Mucosa of stomach (tissue), 1 donor: ENCODE data around the gene IMP3.
"Not testable (repeated sequence)": the region's sequence is repeated elsewhere in the genome, so short reads cannot be mapped to it uniquely, and the experiment has no call there.

Experiments used
- H3K27me3 ChIP-seq: one replicate; pipeline ENCODE4 v1.7.0; 2013; ENCODE audit warnings: mild to moderate bottlenecking, low read length; ENCODE audit not compliant: control insufficient read depth, insufficient read depth
- H3K36me3 ChIP-seq: one replicate; pipeline ENCODE4 v1.7.0; 2013; ENCODE audit warnings: low read length; ENCODE audit not compliant: control insufficient read depth, insufficient read depth
- H3K4me1 ChIP-seq: one replicate; pipeline ENCODE4 v1.7.0; 2013; ENCODE audit warnings: mild to moderate bottlenecking, low read length; ENCODE audit not compliant: control insufficient read depth, insufficient read depth
- H3K4me3 ChIP-seq: one replicate; pipeline ENCODE4 v1.7.0; 2013; ENCODE audit warnings: low read length
- H3K9ac ChIP-seq: one replicate; pipeline ENCODE4 v1.7.0; 2013; ENCODE audit warnings: mild to moderate bottlenecking, low read length, moderate library complexity
- H3K9me3 ChIP-seq: one replicate; pipeline ENCODE4 v1.7.0; 2013; ENCODE audit warnings: mild to moderate bottlenecking, low read length, moderate library complexity; ENCODE audit not compliant: control insufficient read depth
- donor health status: Pancreatic carcinoma.

The IMP3 gene

DNA sequence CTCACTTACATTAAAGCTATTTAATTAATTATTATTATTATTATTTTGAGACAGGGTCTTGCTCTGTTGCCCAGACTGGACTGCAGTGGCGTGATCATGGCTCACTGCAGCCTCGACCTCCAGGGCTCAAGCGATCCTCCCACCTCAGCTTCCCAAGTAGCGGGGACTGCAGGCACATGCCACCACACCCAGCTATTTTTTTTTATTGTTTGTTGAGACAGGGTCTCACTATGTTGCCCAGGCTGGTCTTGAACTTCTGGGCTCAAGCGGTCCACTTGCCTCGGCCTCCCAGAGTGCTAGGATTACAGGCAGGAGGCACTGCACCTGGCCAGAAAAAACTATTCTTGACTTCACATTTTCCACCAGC is 38.3 kb upstream of the IMP3 start:
- not testable (repeated sequence) for H3K27me3 ChIP-seq, H3K9me3 ChIP-seq, H3K36me3 ChIP-seq, H3K9ac ChIP-seq, H3K4me3 ChIP-seq
- H3K4me1 ChIP-seq, result peaks cover 15% of the 10 kb centered on the region

DNA sequence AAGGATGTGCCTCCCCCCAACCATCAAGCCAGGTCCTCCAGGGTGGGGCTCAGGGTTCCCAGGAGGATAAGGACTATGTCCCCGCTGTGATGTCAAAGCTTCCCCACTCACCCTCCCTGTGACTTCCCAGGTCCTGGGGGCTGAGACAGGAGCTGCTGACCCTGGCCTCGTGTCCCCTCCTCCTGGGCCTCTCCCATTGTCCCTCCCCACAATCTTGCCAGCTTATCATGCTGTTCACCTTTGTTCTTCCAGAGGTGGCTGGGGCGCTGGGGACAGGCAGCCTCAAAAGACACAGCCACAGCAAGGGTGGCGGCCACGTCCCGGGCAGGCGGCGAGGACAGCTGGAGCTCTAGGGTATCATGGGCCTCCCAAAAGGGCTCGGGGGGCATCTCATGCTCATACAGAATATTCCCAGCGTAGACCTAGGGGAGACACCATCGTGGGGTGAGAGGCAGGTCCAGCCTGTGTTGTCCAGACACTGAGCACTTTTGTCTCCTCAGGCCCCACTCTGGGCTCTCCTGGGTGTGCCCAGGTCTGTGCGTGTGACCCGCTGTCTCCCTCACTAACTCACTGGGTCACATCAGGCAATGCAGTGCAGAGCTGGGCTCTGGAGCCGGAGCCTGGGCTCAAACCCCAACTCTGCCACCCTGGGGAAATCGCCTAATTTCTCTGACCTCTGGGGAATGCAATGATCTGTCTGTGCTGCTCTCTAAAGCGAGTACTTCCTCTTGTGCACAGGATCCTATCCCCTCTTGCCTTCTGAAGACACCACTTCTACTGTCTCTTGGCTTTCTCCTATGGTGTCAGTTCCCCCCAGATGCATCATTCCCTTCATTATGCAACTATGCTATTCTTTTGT is 37.7 kb upstream of the IMP3 start:
- no peaks in the 10 kb centered on the region for H3K36me3 ChIP-seq

DNA sequence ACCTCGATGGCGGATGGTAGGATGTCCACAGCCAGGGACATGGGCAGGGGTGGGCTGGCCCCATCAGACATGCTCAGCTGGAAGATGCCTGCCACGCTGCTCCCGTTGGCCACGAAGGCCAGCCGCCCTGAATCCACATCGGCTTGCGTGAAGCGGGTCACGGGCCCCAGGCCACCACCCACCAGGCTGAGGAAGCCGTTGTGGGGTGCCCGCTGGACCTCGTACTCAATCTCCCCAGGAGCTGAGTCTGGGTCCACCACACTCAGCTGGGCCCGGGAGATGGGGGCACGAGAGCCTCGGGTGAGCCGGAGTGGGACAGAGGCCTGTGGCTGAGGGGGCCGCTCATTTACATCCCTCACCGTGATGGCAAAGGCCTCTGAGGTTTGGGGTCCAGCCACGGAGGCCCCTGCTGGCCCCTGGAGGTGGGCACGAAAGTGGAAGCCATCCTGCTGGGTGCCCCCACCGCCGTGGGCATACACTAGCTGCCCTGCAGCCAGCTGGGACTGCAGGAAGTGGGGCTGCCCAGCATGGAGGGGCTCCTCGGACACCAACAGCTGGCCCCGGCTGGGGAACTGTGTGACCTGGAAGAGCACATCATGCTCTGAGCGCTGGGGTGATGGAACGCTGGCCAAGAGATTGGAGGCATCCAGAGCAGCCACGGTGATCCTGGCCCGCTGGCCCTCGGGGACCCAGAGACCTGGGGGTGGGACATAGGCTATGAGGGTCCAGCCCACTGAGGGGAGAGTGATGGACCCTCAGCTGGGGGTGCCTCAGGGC is 36.9 kb upstream of the IMP3 start:
- H3K4me1 ChIP-seq, result peaks cover 26% of the 10 kb centered on the region
- no peak overlapping the region for H3K9ac ChIP-seq
- H3K27me3 ChIP-seq, result no peaks in the 10 kb centered on the region
- H3K9me3 ChIP-seq, result no peaks in the 10 kb centered on the region
- no peaks in the 10 kb centered on the region for H3K36me3 ChIP-seq
- H3K4me3 ChIP-seq, result no peak overlapping the region

More for the DNA sequence above, 37.7 kb upstream of the IMP3 start:
- Histone ChIP-seq H3K9ac (no peak overlapping the region), H3K27me3 (no peaks in the 10 kb centered on the region), H3K4me1 (peaks cover 18% of the 10 kb centered on the region), H3K9me3 (no peaks in the 10 kb centered on the region), H3K4me3 (no peak overlapping the region)

DNA sequence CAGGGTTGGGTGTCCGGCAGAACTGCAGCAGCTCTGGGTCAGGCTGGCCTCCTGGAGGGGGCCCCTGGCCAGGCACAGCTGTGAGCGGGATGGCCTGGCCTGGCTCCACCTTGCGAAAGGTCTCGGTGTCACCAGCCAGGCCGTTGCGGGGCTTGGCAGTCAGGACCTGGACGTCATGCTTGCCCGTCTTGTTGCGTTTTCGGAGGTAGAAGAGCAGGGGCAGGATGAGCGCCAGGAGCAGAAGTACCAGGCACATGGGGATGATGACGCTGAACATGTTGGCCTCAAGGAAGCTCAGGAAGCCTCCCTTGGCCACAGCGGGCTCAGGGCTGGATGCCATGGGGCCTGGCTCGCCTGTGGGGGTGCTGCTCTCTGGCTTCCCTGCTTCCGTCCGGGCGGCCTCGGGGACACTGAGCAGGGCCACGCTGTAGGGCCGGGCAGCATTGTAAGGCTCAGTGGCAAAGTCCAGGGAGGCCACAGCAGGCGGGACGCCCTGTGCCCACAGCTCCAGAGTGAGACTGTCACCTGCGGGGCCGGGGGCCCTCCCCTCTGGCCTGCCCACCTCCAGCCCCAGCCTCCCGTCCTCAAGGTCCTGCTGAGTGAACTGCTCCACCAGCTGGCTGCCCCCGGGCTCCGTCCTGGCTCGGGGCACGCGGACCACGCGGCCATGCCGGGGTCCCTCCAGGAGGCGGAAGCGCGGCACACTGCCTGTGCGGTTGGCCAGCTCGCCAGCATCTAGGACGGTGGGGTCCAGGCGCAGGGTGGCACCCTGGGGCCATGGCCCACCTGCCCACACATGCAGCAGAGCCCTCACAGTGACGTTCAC is 35.8 kb upstream of the IMP3 start:
- H3K27me3 ChIP-seq, result no peaks in the 10 kb centered on the region
- no peaks in the 10 kb centered on the region for H3K9me3 ChIP-seq
- H3K4me3 ChIP-seq, result no peak overlapping the region
- no peaks in the 10 kb centered on the region for H3K36me3 ChIP-seq
- H3K4me1 ChIP-seq, result peaks cover 26% of the 10 kb centered on the region
- no peak overlapping the region for H3K9ac ChIP-seq

DNA sequence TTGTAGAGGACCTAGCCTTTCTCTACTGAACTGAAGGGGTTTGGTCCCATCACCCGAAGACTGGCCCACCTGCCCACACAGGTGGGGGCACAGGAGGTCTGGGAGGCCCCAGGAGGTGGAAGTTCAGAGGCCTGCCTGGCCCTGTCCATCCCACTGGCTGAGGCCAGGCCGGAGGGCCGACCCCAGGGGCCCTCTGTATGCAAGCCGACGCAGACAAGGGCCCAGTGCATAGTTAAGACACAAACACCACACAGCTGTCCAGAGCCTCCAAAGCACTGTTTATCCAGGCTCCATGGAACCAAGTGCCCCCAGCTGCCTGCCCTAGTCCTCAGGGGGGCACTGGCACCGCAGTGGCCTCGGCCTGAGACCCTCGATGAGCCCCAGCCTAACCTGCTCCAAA is 34.3 kb upstream of the IMP3 start:
- H3K4me3 ChIP-seq, result no peak overlapping the region
- H3K9ac ChIP-seq, result no peak overlapping the region
- H3K9me3 ChIP-seq, result no peaks in the 10 kb centered on the region
- H3K27me3 ChIP-seq, result no peaks in the 10 kb centered on the region
- H3K4me1 ChIP-seq, result peaks cover 32% of the 10 kb centered on the region
- H3K36me3 ChIP-seq, result no peaks in the 10 kb centered on the region

DNA sequence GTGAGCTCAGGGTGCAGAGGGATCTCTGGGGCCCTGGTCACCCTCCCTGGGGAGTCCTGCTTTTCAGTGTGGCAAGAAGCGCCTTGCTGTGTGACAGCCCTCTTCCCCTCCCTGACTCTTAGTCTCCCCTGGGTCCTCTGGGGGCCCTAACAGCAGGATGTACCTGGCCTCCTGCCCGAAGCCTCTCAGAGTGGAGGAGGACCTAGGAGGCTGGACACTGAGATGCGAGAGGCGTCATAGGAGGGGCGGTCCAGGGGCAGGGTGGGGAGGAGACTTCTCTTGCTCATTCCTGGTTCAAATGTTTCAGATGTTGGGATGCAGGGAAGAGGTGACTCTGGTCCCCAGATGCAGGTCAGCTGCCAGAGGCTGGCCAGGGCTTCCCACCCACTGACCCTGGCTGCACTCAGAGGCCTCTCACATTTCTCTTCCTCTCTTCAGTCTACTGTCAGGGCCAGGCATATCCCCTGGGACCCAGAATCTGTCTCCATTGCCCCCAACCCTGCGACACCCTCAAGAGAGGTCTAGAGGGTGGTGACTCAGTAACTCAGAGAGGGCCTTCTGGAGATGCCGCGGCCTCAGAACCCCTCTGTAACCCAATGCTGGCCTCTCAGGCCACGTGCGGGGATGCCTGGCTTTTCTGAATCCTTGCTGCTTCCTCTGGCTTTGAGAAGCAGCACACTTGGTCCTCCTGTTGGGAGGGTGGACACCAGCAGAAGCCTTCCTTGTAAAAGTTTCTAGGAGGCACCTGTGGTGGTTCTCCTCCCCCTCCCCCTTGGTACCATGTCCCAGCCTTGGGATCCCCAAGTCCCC is 33.6 kb upstream of the IMP3 start:
- no peaks in the 10 kb centered on the region for H3K27me3 ChIP-seq
- H3K9me3 ChIP-seq, result no peaks in the 10 kb centered on the region
- H3K9ac ChIP-seq, result peak overlapping the region; percentile 38
- H3K4me1 ChIP-seq, result peaks cover 40% of the 10 kb centered on the region
- no peaks in the 10 kb centered on the region for H3K36me3 ChIP-seq
- H3K4me3 ChIP-seq, result no peak overlapping the region

DNA sequence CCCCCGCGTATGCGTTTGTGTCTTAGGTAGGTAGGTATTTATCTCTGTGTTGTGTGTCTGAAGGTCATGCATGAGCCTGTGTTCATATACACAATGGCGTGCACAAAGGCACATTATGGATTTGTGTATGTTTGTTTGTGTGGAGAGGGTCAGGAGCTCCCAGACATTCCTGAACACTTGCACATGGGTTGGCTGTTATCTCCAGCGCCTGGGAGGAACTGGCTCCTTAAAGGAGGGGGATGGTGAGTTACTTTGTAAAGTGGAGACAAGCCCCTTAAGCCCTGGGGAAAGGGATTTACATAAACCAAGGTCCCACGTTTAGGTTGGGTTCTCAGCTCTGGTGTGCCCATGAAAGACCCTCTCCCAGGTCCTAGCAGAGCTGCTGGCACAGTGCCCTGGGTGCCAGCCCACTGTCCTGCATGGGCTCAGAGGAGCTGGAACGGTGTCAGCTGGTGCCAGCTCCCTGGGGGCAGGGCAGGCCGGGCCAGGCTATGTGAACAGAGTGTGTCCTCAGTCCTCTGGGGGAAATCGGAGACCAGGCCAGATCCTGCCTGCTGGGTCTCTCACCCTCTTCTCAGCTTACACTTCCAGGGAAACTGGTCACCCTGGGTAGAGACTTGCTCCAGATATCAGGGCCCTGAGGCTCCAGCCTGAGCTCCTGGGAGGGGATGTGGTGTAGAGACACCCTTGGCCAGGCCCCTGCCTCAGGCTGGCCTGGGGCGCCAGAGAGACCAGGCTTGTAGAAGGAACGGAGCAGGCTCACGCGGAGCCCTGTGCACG is 32.8 kb upstream of the IMP3 start:
- Histone ChIP-seq H3K9ac (peak overlapping the region; percentile 38), H3K27me3 (no peaks in the 10 kb centered on the region), H3K36me3 (no peaks in the 10 kb centered on the region), H3K4me1 (peaks cover 40% of the 10 kb centered on the region), H3K4me3 (no peak overlapping the region), H3K9me3 (no peaks in the 10 kb centered on the region)

DNA sequence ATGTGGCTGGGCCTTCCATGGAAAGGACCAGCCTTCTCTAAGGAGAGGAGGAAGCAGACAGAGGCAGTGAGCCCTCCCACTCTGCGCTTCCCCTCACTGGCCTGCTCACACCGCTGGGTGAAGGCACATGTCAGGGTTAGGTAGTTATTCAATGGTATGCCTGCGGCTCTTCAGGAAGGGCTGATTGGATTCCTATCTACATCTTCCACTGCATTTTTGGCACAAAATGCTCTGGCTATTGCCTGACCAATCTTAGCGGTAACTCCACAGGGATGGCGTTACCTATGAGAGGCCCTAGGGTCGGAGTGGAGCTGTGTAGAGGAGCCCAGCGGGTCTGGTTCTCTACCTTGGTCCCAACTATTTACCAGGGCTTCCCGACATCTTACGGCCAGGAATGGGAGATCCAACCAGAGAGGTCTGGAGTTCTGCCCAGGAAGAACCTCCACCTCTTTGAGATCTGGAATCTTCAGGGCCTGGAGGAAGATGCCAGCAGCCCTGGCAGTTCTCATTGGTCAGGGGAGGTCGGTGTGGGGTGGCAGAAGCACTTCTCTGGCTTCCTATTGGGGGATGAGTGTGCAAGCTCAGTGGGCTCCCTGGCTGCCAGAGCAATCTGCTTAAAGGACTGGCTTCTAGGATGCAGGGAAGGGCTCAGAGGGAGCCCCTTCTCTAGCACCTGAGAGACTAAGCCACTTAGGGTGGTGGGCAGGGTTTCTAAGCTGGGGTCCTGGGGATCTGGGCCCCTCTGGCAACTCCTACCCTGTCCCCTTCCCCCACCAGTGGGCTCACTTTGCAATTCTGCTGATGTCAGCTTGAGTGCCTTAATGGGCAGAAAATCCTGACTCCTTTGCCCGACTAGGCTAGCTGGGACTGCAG is 31.9 kb upstream of the IMP3 start:
- Histone ChIP-seq H3K4me3 (no peak overlapping the region), H3K9me3 (no peaks in the 10 kb centered on the region), H3K9ac (peak overlapping the region; percentile 38), H3K27me3 (no peaks in the 10 kb centered on the region), H3K36me3 (no peaks in the 10 kb centered on the region), H3K4me1 (peaks cover 46% of the 10 kb centered on the region)

DNA sequence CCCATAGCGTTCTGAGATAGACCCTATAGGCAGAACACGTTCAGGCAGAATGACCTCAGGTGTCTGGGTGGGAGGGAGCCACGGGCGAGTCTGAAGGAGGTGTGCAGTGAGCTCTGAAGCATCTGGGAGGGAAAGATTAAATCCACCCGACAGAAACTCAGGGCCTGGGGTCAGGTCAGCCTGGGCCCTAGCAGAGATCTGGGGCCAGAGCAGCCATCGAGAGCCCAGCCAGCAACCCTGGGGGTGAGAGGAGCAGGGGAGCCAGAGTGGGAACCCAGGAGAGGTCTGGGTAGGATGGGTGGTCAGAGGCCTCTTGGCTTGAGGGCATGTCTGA is 29.8 kb upstream of the IMP3 start:
- Histone ChIP-seq H3K36me3 (no peaks in the 10 kb centered on the region), H3K9ac (no peak overlapping the region), H3K4me1 (peaks cover 67% of the 10 kb centered on the region), H3K27me3 (no peaks in the 10 kb centered on the region), H3K4me3 (no peak overlapping the region), H3K9me3 (no peaks in the 10 kb centered on the region)

DNA sequence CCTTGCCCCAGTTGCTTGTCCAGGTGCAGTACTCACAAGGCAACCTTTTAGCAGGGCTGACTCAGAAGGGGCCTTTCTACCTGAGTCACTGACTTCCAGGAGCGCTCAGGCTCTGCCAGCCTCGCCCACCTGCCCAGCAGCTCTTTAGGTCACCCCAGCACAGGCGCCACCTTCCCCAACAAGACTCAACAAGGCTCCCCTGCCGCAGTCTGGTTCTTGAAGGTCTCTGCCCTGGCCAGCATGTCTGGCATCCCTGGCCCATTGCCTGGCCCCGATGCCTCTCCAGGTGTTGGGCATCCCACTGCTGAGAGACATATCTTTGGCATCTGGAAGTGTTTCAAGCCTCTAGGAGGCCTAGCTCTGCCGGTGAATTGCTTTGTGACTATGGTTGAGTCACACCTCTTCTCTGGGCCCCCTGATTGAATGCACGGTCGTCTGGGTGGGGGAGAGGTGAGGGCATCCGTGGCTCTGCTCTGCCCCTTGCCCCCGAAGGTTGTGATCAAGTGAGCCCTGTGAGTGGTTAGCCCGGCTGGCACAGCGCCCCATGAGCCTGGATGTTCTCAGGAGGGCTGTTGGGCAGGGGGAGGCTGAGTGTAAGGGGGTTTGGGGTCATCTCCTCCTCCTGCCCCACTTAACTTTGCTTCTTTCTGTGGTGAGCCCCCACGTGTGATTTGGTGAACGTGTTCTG is 29.3 kb upstream of the IMP3 start:
- Histone ChIP-seq H3K4me1 (peaks cover 72% of the 10 kb centered on the region), H3K36me3 (no peaks in the 10 kb centered on the region), H3K9ac (peak overlapping the region; percentile 35), H3K4me3 (no peak overlapping the region), H3K9me3 (no peaks in the 10 kb centered on the region), H3K27me3 (no peaks in the 10 kb centered on the region)
